Neural progenitor cell (in vitro differentiated cells): ENCODE results near the gene PLVAP.

Source experiments
- CTCF ChIP-seq: fragments of 200-600 bp; sonication (generic); IDR thresholded peaks from 2 replicates; pipeline ENCODE4 v1.5.1; 2017; ENCODE audit warnings: antibody characterized with exemption, mild to moderate bottlenecking
- EZH2 ChIP-seq: fragments of 200-600 bp; sonication (generic); IDR thresholded peaks from 2 replicates; pipeline ENCODE4 v1.6.1; 2017; ENCODE audit warnings: antibody characterized with exemption, mild to moderate bottlenecking, moderate library complexity

DNA sequence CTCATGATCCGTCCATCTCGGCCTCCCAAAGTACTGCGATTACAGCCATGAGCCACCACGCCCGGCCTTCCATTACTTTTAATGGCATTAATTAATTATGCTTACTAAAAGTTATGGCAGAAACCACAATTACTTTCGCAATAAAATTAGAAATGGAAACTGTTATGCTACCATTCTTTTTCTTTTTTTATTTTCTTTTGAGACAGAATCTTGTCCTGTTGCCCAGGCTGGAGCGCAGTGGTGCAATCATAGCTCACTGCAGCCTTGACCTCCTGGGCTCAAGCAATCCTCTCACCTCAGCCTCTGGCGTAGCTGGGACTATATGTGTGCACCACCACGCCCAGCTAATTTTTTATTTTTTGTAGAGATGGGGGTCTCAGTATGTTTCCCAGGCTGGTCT lies 32.8 kb upstream of the PLVAP start:
- no peak for TF ChIP-seq CTCF
- no peak for TF ChIP-seq EZH2
